ENCODE data around the gene USF2.
A peak's percentile ranks its signal among the peaks of the same experiment; 100 is the strongest.

USF2 gene

DNA sequence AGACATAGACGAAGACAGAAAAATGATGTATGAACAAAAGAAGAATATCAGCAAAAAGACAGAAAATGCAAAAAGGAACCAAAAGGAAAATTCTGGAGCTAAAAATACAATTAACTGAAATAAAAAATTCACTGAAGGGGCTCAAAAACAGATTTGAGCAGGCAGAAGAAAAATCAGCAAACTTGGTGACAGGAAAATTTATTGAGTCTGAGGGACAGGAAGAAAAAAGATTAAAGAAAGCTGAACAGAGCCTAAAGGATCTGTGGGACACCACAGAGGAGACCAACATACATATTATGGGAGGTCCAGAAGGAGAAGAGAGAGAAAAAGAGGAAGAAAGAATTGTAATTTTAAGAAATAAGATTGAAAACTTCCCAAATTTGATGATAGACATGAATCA lies 27.3 kb upstream of the USF2 start:
- DNase-seq (ENCODE audit: low read depth in 3 of 3, low spot score in 1 of 3): no peak

DNA sequence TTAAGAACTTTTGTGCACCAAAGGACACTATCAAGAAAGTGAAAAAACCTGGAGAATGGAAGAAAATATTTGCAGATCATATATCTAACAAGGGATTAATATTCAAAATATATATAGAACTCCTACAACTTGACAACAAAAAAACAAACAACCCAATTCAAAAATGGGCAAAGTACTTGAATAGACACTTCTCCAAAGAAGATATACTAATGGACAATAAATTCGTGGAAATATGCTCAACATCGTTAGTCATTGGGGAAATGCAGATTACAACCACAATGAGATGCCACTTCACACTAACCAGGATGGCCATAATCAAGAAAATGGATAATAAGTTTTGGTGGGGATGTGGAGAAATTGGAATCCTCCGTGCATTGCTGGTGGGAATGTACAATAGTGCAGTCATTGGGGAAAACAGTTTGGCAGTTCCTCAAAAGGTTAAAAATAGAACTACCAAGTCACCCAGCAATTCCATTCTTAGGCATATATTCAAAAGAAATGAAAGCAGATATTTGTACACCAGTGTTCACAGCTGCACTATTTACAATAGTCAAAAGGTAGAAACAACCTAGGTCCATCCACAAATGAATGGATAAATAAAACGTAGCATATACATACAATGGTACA lies 22.2 kb upstream of the USF2 start:
- DNase-seq (ENCODE audit: low read depth in 3 of 3, low spot score in 1 of 3): no peak

DNA sequence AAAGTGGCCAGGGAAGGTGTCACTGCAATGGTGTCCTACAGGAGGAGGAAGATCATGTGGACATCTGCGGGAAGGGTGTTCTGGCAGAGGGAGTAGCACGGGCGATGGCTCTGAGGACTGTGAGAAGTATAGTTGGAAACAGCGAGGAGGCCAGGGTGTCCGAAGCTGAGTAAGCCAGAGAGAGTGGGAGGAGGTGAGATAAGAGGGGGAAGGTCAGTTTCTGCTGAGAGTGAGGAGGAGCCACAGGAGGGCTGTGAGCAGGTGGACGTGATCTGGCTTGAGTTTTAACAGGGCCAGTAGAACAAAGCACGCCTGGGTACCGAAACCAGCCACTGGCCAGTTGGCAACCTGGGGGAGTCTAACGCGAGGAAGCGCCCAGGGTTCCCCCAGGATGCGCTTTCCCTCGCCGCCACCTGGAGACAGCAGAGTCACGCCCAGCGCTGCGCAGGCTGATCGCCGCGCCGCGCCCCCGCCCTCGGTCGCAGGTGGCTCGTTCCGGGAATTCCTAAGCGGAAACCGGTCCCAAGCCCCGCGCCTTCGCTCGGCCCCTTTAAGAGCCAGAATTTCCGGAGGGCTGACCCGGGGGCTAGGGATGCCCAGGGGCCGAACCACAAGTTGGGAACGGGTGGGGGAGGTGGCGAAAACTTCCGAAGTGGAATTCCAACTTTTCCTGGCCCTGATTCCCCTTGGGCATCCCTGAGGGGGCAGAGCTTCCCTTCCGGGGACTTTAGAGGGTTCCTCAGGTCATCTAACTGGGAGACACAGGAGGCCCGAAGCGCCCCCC lies 21.0 kb upstream of the USF2 start:
- peak in 1 of 3 donors; percentile 27 for DNase-seq (ENCODE audit: low read depth in 3 of 3, low spot score in 1 of 3)

DNA sequence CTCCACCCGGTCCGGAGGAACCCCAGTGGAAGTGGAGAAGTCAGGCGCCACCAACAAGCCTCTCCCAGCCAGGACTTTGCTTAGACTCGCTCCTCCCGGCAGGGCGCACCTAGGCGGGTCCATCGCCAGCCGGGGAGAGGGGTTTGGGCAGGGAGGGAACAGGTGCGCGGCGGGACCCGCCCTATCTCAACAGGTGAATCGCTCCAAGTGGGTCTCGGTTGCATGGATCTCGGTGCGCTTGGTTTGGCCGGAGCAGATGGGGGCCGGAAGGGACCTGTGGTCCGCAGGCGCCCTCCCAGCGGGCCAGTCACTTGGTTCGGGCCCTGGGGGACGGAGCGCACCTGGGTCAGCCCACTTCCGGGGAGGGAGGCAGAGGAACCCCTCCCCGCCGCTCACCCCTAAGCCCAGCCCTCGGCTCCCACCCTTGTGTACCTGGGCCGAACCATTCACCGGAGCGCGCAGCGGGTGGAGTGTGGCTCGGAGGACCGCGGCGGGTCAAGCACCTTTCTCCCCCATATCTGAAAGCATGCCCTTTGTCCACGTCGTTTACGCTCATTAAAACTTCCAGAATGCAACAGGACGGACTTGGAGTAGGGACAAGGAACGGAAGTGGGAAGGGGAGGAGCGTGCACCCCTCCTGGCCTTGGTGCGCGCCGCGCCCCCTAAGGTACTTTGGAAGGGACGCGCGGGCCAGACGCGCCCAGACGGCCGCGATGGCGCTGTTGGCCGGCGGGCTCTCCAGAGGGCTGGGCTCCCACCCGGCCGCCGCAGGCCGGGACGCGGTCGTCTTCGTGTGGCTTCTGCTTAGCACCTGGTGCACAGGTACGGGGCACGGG lies 20.2 kb upstream of the USF2 start, which contains the start of gene LSR:
LSR (plus strand) TSS at position 693 of the 836 bp plus-strand sequence; CDS start at position 714, 21 bp downstream.
- peak in 2 of 3 donors; percentile 49 to 53 for DNase-seq (ENCODE audit: low read depth in 3 of 3, low spot score in 1 of 3)

DNA sequence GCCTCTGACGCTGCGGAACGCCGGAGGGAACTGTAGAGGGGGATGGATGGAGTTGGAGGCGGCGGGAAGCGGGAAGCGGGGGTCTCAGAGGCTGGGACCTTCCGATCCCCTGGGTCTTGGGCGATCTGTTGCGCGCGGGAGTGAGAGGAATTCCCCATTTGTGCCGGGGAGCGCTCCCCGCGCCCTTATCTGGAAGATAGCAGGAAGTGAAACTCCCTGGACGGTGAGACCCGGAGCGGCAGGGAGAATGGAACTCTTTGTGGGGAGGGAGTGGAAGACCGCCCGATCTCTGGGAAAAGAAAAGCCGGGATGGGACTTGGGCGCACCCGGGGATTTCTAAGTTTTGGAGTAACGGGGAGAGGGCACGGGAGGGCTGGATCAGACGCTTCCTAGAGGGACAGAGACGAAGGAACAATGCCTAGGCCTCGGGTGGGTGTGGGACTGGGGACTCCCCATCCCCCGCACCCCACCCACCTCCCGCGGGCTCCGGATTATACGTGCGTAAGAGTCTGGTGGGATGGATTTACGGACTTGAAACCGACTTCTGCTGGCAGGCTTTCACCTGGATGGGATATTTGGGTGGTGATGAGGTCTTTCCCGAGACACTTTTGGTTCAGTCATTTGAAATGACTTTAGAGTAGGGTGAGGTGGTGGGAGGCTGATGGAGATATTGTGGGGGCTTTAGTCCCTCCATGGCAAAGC lies 19.5 kb upstream of the USF2 start:
- no peak for DNase-seq (ENCODE audit: low read depth in 3 of 3, low spot score in 1 of 3)

DNA sequence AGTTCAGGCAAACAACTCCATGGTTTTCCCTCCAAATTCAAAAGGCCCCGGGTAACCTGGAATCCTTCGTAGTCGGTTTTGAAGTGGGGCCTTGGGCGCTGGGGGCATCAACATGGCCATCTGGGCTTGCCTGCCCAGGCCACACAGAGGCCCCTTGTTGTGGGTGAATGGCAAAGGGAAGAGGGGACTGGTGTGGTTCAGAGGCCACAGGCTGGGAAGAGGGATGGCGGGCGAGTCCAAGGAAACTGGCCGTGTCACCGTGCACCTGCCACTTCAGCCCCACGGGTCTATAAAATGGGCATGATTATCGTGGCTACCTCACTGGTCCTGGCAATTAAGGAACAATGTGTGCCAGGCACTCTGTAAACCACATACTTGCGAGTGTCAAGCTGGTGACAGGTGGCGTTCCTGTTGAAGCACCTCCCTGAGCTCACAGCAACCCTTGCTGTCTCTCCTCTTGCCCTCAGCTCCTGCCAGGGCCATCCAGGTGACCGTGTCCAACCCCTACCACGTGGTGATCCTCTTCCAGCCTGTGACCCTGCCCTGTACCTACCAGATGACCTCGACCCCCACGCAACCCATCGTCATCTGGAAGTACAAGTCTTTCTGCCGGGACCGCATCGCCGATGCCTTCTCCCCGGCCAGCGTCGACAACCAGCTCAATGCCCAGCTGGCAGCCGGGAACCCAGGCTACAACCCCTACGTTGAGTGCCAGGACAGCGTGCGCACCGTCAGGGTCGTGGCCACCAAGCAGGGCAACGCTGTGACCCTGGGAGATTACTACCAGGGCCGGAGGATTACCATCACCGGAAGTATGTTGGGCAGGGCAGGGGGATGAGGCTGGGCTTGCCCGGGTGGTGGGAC lies 18.7 kb upstream of the USF2 start:
- DNase-seq (ENCODE audit: low read depth in 3 of 3, low spot score in 1 of 3): no peak

DNA sequence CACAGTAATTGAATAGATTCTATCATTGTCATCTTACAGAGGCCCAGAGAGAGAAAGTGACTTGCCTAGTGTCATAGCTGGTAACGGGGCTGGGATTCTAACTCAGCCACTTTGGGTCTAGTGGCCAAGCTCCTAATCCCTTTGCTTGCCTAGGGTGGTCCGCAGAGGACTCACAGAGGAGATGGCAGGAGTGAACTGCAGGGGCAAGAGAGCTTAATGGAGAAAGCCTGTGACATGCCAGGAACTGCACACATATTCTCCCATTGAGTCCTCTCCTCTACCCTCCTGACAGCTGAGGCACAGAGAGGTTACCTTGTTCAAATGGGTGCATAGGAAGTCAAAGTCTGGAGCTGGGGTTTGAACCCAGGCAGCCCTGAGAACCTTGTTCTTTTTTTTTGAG lies 17.3 kb upstream of the USF2 start:
- no peak for DNase-seq (ENCODE audit: low read depth in 3 of 3, low spot score in 1 of 3)

DNA sequence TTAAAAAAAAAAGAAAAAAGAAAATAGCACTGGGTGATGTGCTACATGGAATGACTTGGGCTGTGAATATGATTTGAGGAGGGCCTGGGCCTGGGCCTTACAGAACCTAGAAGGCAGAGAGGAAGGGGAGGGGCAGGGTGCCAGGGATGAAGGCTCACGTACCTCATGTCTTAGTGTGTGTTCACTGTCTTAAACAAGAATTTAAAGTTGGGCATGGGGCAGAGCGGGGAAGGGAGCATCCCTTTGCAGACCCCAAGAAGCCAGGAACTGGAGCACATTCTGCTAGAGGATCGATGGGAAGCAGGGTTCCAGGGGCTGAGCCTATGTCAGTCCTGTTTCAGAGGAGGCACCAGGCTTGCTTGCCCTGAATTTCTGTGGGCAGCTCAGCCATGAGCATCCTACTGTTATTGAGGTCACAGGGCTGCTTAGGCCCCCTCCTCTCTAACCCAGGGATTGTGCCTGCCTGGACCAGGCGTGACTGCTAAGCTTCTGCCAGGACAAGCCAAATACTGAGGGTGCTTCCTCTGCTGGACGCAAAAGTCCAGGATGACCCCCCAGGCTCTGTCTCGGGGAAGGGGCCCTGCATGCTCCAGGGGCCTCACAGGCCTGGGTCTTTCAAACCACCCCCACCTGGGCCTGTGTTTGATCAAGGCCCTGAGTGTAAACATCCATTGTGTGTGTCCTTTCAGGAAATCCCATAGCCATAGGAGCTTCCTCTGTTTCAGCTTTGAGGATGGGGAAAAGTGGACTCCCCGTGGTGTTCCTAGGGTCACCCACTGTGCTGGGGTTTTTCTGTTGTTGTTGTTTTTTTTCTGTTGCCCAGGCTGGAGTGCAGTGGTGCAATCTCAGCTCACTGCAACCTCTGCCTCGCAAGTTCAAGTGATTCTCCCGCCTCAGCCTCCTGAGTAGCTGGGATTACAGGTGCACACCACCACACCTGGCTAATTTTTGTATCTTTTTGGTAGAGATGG lies 15.2 kb upstream of the USF2 start:
- no peak for DNase-seq (ENCODE audit: low read depth in 3 of 3, low spot score in 1 of 3)

DNA sequence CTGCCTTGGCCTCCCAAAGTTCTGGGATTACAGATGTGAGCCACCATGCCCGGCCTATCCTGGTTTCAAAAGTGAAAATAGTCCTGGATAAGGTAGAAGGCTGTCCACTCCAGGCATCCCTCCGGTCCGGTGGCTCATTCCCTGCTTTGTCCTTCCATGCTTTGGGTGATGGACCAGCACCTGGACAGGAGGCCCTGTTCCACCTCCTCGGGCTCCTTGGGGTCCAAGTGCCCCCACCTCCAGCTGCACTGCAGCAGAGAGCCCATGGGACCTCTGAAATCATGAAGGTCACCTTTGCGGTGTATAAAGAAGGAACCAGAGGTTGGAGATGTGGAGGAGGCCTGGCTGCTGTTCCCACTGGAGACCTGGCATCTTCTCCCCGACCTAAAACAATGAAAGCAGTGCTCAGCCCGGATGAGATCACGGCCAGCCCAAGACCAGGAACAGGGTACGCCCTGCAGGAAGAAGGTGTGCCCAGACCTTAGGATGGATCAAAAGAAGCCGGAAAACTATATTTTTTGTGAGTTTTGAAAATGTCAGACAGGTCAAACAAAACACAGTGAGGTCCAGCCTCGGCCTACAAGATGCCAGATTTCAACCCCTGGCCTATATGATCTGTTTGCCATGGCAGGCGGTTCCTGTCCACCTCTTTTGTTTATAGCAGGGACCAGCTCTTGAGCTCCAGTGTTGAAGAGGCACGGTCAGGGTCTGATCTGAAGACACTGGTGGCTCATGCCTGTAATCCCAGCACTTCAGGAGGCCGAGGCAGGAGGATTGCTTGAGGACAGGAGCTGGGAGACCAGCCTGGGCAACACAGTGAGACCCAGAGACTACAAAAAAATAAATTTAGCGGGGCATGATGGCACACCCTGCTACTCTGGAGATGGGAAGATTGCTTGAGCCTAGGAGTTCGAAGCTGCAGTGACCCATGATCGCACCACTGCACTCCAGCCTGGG lies 14.1 kb upstream of the USF2 start:
- DNase-seq (ENCODE audit: low read depth in 3 of 3, low spot score in 1 of 3): no peak

DNA sequence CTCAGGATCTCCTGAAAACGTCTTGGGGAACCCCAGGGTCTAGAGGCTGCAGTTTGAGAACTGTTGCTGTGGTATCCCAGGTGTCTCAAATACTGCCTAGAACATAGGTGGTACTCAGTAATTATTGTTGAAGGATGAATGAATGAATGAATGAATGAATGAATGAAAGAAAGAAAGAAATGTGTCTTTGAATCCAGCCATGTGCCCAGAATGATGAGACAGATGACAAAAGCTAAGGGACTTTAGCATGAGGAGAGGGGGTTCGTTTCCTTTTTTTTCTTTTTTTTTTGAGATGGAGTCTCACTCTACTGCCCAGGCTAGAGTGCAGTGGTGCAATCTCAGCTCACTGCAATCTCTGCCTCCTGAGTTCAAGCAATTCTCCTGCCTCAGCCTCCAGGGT lies 12.2 kb upstream of the USF2 start:
- DNase-seq (ENCODE audit: low read depth in 3 of 3, low spot score in 1 of 3): no peak

DNA sequence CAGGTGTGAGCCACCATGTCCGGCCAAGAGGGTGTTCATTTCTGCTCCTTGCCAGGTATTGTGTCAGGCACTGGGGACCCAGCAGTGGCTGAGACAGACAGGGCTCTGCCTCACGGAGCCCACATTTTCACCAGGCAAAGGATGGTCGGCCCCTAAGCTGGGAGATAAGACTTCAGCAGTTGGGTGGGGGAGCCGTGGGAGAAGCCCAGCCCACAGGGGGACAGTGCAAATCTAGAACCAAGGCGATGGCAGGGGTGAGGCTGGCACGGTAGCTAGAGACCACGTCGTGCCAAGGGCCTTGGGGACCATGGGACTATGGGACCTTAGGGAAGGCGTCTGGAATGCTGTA lies 11.7 kb upstream of the USF2 start:
- no peak for DNase-seq (ENCODE audit: low read depth in 3 of 3, low spot score in 1 of 3)

DNA sequence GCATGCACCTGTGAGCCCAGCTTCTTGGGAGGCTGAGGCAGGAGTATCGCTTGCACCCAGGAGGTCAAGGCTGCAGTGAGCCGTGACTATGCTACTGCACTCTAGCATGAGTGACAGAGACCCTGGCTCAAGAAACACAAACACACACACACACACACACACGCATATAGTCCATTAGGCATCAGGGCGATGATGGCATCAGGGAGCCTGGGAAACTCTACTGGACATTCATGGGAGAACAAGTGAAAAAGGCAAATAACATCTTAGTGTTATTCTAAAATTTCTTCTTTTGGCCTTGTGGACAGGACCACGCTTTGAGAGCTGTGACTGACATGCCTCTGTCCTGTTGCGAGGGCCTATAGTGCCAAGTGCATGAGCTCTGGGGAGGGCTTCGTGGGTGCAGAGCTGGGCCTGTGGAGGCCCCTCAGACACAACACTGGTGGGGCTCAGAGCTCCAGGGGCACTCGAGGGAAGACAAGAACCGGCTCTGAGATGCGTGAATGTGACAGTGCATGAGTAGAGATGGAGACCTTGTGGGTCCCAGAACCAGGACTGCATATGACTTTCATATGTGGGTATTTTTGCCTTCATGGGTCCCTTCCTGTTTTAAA lies 8.0 kb upstream of the USF2 start:
- DNase-seq (ENCODE audit: low read depth in 3 of 3, low spot score in 1 of 3): no peak

DNA sequence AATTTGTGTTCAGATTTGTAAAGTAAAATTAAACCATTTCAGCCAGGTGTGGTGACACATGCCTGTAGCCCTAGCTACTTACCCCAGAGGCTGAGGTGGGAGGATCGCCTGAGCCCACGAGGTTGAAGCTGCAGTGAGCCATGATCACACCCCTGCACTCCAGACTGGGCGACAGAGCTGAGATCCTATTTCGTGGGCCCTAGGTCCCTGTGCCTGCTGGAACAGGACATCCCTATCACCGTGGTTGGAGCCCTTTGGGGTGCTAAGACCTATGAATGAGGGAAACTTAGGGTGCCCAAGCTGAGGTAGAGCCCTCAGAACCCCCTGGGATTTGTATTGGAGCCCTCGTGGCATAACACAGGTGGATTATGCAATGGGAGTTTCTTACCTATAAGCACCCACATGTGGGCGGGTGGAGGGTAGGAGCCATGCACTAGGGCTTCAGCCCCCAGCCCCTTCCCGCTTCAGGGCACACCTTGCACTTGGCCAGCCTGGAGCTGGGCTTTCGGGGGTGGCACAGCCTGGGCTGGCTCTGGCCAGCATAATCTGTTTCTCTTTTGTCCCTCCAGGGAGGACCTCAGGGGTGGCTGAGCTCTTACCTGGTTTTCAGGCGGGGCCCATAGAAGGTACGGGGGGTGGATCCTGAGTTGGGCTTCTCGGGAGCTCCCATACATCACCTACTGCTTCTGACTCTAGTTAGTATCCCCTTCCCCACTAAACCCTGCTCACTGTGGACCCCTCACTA lies 7.2 kb upstream of the USF2 start:
- no peak for DNase-seq (ENCODE audit: low read depth in 3 of 3, low spot score in 1 of 3)

DNA sequence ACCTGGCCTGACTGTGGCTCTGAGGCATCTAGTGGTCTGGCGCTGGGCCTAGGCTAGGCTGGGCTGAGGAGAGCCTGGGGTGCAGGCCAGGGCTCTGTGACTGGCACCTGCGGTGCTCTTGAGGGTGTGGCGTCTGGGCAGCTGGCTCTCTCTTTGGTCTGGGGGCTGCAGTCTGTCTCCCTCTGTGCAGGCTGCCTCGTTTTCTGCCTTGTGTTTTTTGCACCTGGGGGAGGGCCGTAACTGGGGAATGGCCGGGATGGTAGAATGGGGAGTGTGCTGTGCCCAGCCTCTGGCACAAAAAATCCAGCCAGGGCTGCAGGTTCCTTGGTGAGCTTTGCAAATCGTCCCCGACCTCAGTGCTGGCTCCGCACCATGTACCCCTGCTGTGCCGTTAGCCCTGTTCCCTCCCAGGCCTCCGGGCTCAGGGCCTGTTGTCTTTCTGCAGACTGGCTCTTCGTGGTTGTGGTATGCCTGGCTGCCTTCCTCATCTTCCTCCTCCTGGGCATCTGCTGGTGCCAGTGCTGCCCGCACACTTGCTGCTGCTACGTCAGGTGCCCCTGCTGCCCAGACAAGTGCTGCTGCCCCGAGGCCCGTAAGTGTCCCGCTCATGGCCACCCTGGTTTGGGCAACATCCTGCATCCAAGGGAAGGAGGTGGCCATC lies 6.5 kb upstream of the USF2 start:
- no peak for DNase-seq (ENCODE audit: low read depth in 3 of 3, low spot score in 1 of 3)

DNA sequence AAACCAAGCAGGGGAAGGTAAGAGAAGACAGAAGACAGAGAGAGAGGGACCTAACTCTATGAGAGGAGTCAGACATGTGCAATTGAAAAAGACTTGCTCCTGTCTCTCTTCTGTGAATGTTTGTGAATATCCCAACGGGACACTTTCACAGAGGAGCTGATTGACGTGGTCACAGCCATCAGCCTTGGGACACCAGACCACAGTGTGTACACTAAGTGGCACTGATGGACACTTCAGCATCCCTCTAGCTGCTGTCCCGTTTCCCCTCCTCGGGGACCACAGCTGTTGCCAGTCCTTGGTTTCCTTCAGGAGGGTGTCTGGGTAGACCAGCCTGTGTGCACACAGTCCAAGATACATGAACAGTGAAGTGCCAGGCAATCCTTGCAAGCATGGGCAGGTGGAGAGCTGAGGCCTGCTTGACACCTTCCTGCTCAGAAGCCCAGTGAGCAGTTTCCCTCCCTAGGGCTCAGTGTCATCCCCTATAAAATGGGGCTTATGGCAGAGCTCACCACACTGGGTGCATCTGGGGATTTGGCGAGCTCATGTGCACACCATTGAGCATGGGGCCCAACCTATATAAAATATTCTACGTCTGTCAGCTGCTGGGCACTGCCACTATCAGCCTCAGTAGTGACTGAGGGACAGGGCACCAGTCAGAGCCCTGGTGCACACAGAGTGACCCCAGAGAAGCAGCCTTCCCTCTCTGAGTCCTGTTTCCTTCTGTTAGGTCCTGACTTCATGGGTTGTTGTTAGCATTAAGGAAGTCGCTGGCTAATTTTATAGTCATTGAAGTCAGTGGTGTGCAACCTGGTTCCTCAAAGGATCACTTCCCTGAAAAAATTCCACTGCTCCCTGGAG lies 4.3 kb upstream of the USF2 start:
- DNase-seq (ENCODE audit: low read depth in 3 of 3, low spot score in 1 of 3): no peak
